DOHH2 (cell line): ENCODE measurements around the gene NBPF11.
"Not testable (repeated sequence)": the region's sequence is repeated elsewhere in the genome, so short reads cannot be mapped to it uniquely, and the experiment has no call there.

ENCODE experiments used
- EZH2phosphoT487 ChIP-seq: fragments of 200-600 bp; sonication (generic); IDR thresholded peaks from 2 replicates; pipeline ENCODE4 v1.6.1; 2017; ENCODE audit warnings: borderline replicate concordance, mild to moderate bottlenecking, antibody characterized with exemption, low read length, moderate library complexity, mixed read lengths
- TF ChIP-seq, protein P1 (sequence below): fragments of 200-600 bp; sonication (generic); IDR thresholded peaks from one replicate; pipeline ENCODE4 v1.5.1; 2014; ENCODE audit warnings: antibody characterized with exemption, mild to moderate bottlenecking, low read depth, low read length; ENCODE audit not compliant: poor library complexity, severe bottlenecking

DNA sequence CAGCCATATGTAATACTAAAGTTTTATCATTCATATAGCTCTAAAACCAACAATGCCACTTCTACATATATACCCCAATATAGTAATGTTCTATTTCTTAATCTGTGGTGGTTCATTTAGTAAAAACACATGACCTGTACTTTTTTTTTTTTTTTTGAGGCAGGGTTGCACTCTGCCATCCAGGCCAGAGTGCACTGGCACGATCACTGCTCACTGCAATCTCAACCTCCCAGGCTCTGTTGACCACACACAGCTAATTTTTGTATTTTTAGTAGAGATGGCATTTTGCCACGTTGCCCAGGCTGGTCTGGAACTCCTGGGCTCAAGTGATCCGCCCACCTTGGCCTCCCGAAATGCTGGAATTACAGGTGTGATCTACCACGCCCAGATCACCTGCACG is 2.1 kb downstream of the NBPF11 start:
- TF ChIP-seq, protein P1, sequence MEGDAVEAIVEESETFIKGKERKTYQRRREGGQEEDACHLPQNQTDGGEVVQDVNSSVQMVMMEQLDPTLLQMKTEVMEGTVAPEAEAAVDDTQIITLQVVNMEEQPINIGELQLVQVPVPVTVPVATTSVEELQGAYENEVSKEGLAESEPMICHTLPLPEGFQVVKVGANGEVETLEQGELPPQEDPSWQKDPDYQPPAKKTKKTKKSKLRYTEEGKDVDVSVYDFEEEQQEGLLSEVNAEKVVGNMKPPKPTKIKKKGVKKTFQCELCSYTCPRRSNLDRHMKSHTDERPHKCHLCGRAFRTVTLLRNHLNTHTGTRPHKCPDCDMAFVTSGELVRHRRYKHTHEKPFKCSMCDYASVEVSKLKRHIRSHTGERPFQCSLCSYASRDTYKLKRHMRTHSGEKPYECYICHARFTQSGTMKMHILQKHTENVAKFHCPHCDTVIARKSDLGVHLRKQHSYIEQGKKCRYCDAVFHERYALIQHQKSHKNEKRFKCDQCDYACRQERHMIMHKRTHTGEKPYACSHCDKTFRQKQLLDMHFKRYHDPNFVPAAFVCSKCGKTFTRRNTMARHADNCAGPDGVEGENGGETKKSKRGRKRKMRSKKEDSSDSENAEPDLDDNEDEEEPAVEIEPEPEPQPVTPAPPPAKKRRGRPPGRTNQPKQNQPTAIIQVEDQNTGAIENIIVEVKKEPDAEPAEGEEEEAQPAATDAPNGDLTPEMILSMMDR, result not testable (repeated sequence)
- not testable (repeated sequence) for TF ChIP-seq EZH2phosphoT487
